Natural killer cell (primary cell): ENCODE data around the gene IMPDH2. TPM values are rescaled to one million over a fixed set of nuclear protein-coding genes. Genes with fewer than 3 reads are reported as not detected.

Source experiments
- ATAC-seq, 3 donors: fragments of 150-1000 bp in 2 of 3; fragments of 200-7000 bp in 1 of 3; cut with Tn5 transposase; 1 replicate in 1 of 3; 2 replicates in 2 of 3; pipeline ENCODE4 v1.10.0; 2021; ENCODE audit warnings: mild to moderate bottlenecking in 2 of 3, moderate library complexity in 2 of 3
- DNase-seq, 2 donors: peaks; one replicate each; pipeline versions ENCODE4 v3.0.0 to v3.0.0-alpha.2; 2013 to 2021; ENCODE audit warnings: mixed read lengths in 1 of 2
- H3K27ac ChIP-seq: one replicate; pipeline ENCODE4 v1.5.1; 2013; ENCODE audit warnings: mild to moderate bottlenecking, low read length
- H3K27me3 ChIP-seq: one replicate; pipeline ENCODE4 v1.6.1; 2013; ENCODE audit warnings: low read length; ENCODE audit not compliant: control insufficient read depth, insufficient read depth
- H3K36me3 ChIP-seq: one replicate; pipeline ENCODE4 v1.6.1; 2013; ENCODE audit warnings: low read length; ENCODE audit not compliant: control insufficient read depth, insufficient read depth
- H3K4me1 ChIP-seq: one replicate; pipeline ENCODE4 v1.6.1; 2013; ENCODE audit warnings: low read length; ENCODE audit not compliant: control insufficient read depth, insufficient read depth
- H3K4me3 ChIP-seq: one replicate; pipeline ENCODE4 v1.5.1; 2013; ENCODE audit warnings: low read length
- H3K9me3 ChIP-seq: one replicate; pipeline ENCODE4 v1.6.1; 2013; ENCODE audit warnings: low read length; ENCODE audit not compliant: control insufficient read depth, insufficient read depth
- H3K27ac Mint-ChIP-seq, 2 donors: one replicate each; pipeline ENCODE4 v1.8.0; 2022; ENCODE audit warnings: mild to moderate bottlenecking in 2 of 2, mixed read lengths in 2 of 2, moderate library complexity in 1 of 2
- H3K27me3 Mint-ChIP-seq, 2 donors: one replicate each; pipeline ENCODE4 v1.8.0; 2022; ENCODE audit warnings: low read depth in 2 of 2, mixed read lengths in 2 of 2
- H3K36me3 Mint-ChIP-seq: one replicate; pipeline ENCODE4 v1.8.0; 2022; ENCODE audit warnings: mixed read lengths
- H3K4me1 Mint-ChIP-seq, 2 donors: one replicate each; pipeline ENCODE4 v1.8.0; 2022; ENCODE audit warnings: mixed read lengths in 2 of 2
- H3K4me3 Mint-ChIP-seq: one replicate; pipeline ENCODE4 v1.8.0; 2022; ENCODE audit warnings: mild to moderate bottlenecking, moderate library complexity, mixed read lengths
- H3K9me3 Mint-ChIP-seq, 2 donors: one replicate each; pipeline ENCODE4 v1.8.0; 2022; ENCODE audit warnings: mixed read lengths in 2 of 2
- CTCF ChIP-seq: fragments of 200-600 bp; IDR thresholded peaks from one replicate; pipeline ENCODE4 v1.8.0; 2022; ENCODE audit warnings: antibody characterized with exemption
- WGBS: methylation state at CpG from one replicate; pipeline ENCODE4 v1.1.7; 2013; ENCODE audit warnings: missing lambda C conversion rate; ENCODE audit not compliant: insufficient coverage; 5-methylcytosine and 5-hydroxymethylcytosine counted together
- intact Hi-C: fragments of 100-400 bp; cut with micrococcal nuclease; formaldehyde crosslinking; loops from one replicate; pipeline ENCODE4 v1.14.2; 2022
- total RNA-seq, 4 donors: library from RNA; stranded (reverse); fragments of 120-200 nt in 1 of 4; gene quantifications; one replicate each; pipeline versions ENCODE4 v1.2.3 to v1.2.4, GENCODE V29; 2013 to 2022

IMPDH2 gene
- total RNA-seq, 3 donors from 2014 or later (not counting 1 experiment from before 2014, with no cell fraction given): 45.6 to 85.7 (median 50.0) TPM

- Histone ChIP-seq H3K9me3 (no peaks in the 10 kb centered on the region), H3K36me3 (peaks cover 73% of the 10 kb centered on the region), H3K27ac (no peak overlapping the region), H3K4me1 (no peaks in the 10 kb centered on the region), H3K4me3 (no peak overlapping the region), H3K27me3 (no peaks in the 10 kb centered on the region)
- H3K4me3 Mint-ChIP-seq: no peak overlapping the region
- no peak overlapping the region for H3K27ac Mint-ChIP-seq
- H3K27me3 Mint-ChIP-seq: no peaks in the 10 kb centered on the region
- peaks cover 8% of the 10 kb centered on the region for H3K36me3 Mint-ChIP-seq
- ATAC-seq: no peak
- intact Hi-C loops: no loop called here
- no peaks in the 10 kb centered on the region for H3K4me1 Mint-ChIP-seq
- no peak for TF ChIP-seq CTCF
- H3K9me3 Mint-ChIP-seq: no peaks in the 10 kb centered on the region
- WGBS: 86% methylated on average over 4 of the region's 4 CpGs
- DNase-seq: no peak
Observed at GRCh38 chr3:48980295-48980694, 48.9 kb downstream of the IMPDH2 start.

GRCh38 chr3:48979451-48979850 is 49.7 kb downstream of the IMPDH2 start:
- intact Hi-C loops: no loop called here
- Histone ChIP-seq H3K27me3 (no peaks in the 10 kb centered on the region), H3K9me3 (no peaks in the 10 kb centered on the region), H3K27ac (no peak overlapping the region), H3K4me1 (no peaks in the 10 kb centered on the region), H3K4me3 (no peak overlapping the region), H3K36me3 (peaks cover 78% of the 10 kb centered on the region)
- H3K36me3 Mint-ChIP-seq: peaks cover 8% of the 10 kb centered on the region
- no peak for TF ChIP-seq CTCF
- no peaks in the 10 kb centered on the region for H3K9me3 Mint-ChIP-seq
- H3K27me3 Mint-ChIP-seq: no peaks in the 10 kb centered on the region
- no peaks in the 10 kb centered on the region for H3K4me1 Mint-ChIP-seq
- H3K4me3 Mint-ChIP-seq: no peak overlapping the region
- no peak overlapping the region for H3K27ac Mint-ChIP-seq
- ATAC-seq (no peak), DNase-seq (no peak)
- WGBS: 100% methylated on average over 3 of the region's 3 CpGs

Other genes starting within 250 kb of the IMPDH2 start
- 10 to 100 TPM; 40.5 to 43.5 (median 42.7) TPM for gene PRKAR2A, start 181.5 kb downstream of the IMPDH2 start, total RNA-seq
- 10 to 100 TPM; 29.5 to 64.0 (median 48.3) TPM for gene SLC25A20, start 130.5 kb downstream of the IMPDH2 start, total RNA-seq
- 100 to 1,000 TPM; 239 to 291 (median 243) TPM for gene ARIH2, start 110.6 kb downstream of the IMPDH2 start, total RNA-seq
- gene P4HTM, start 39.2 kb downstream of the IMPDH2 start, total RNA-seq: 10 to 100 TPM; 28.8 to 31.3 (median 30.6) TPM
- 100 to 1,000 TPM; 113 to 167 (median 129) TPM for gene WDR6, start 22.0 kb downstream of the IMPDH2 start, total RNA-seq
- 10 to 100 TPM; 16.8 to 20.1 (median 18.0) TPM for gene DALRD3, start 10.8 kb downstream of the IMPDH2 start, total RNA-seq
- gene NDUFAF3, start 7.3 kb downstream of the IMPDH2 start, total RNA-seq: 10 to 100 TPM; 51.0 to 72.9 (median 66.1) TPM
- 100 to 1,000 TPM; 220 to 230 (median 227) TPM for gene QRICH1, start 64.7 kb upstream of the IMPDH2 start, total RNA-seq
- gene QARS1, start 75.4 kb upstream of the IMPDH2 start, total RNA-seq: 100 to 1,000 TPM; 250 to 280 (median 258) TPM
- 10 to 100 TPM; 68.6 to 71.5 (median 68.6) TPM for gene USP19, start 91.4 kb upstream of the IMPDH2 start, total RNA-seq
- gene LAMB2, start 103.7 kb upstream of the IMPDH2 start, total RNA-seq: 1 to 10 TPM in 2 of 3 donors, under 1 TPM in 1; 0.75 to 1.7 (median 1.2) TPM
- 10 to 100 TPM; 13.8 to 20.6 (median 15.6) TPM for gene CCDC71, start 136.9 kb upstream of the IMPDH2 start, total RNA-seq
- 1 to 10 TPM; 2.4 to 7.0 (median 3.5) TPM for gene KLHDC8B, start 142.2 kb upstream of the IMPDH2 start, total RNA-seq
- 10 to 100 TPM in 2 of 3 donors, 1 to 10 TPM in 1; 8.8 to 12.7 (median 10.8) TPM for gene C3orf62, start 247.8 kb upstream of the IMPDH2 start, total RNA-seq